ENCODE measurements around the gene INPP1. TPM values are rescaled to one million over a fixed set of nuclear protein-coding genes. Genes with fewer than 3 reads are reported as not detected.

INPP1 gene
- total RNA-seq, 2 donors from 2014 or later: 1.7 to 3.5 TPM

DNA sequence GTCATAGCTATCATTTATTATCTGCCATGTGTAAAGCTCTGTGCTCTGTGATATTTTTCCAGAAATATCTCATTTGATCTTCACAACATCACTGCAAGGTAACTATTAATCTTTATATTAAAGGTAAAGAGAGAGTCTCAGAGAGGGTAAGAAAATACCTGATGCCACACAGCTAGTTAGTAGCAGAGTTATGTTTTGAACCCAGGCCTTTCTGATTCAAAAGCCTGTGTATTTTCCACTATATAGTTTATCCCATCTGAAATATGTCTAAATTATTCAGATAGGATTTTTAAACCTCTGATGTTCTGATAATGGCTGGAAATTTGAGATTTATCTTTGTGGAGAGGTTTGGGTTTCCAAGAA lies 10.1 kb downstream of the INPP1 start:
- H3K36me3 Mint-ChIP-seq (ENCODE audit: low read depth): no peaks in the 10 kb centered on the region

DNA sequence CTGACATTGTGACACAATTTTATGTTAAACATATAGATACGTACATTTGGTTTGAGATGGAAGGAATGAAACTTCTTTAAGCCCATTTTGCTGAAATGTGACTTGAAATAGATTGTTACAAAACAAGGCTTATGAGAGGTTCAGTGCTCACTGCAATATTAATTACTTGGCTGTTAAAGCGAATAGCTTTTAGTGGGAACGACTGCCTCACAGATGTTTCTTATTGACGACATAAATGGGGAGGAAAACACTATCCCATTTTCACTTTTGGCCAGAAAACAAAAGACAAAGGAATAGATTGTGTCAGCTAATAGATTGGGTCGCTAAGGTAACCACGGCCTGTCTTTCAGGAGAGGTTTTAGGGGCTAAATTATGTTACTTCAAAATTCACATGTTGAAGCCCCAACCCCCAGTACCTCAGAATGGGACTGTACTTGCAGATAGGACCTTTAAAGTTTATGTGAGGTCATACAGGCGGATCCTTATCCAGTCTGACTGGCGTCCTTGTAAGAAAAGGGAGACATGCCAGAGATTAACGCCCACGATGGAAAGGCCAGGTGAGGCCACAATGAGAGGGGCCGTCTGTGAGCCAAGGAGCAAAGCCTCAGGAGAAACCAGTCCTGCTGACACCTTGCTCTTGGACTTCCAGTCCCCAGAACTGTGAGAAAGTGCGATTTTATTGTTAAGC lies 10.8 kb downstream of the INPP1 start:
- TF ChIP-seq, protein P1, sequence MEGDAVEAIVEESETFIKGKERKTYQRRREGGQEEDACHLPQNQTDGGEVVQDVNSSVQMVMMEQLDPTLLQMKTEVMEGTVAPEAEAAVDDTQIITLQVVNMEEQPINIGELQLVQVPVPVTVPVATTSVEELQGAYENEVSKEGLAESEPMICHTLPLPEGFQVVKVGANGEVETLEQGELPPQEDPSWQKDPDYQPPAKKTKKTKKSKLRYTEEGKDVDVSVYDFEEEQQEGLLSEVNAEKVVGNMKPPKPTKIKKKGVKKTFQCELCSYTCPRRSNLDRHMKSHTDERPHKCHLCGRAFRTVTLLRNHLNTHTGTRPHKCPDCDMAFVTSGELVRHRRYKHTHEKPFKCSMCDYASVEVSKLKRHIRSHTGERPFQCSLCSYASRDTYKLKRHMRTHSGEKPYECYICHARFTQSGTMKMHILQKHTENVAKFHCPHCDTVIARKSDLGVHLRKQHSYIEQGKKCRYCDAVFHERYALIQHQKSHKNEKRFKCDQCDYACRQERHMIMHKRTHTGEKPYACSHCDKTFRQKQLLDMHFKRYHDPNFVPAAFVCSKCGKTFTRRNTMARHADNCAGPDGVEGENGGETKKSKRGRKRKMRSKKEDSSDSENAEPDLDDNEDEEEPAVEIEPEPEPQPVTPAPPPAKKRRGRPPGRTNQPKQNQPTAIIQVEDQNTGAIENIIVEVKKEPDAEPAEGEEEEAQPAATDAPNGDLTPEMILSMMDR (conservative IDR thresholded peaks at IDR 0.05): no peak
- Histone ChIP-seq H3K4me1 (ENCODE audit: control insufficient read depth, insufficient read depth, low read length) (peaks cover 7% of the 10 kb centered on the region), H3K36me3 (ENCODE audit: control insufficient read depth, insufficient read depth, low read length) (no peaks in the 10 kb centered on the region), H3K9me3 (ENCODE audit: control insufficient read depth, low read length) (no peaks in the 10 kb centered on the region), H3K4me3 (ENCODE audit: low read length) (no peak overlapping the region), H3K27me3 (ENCODE audit: control insufficient read depth, insufficient read depth, low read length, poor library complexity, severe bottlenecking) (no peaks in the 10 kb centered on the region), H3K27ac (ENCODE audit: low read depth, low read length) (no peak overlapping the region), H3K9ac (ENCODE audit: extremely low read depth, low read length, poor library complexity, severe bottlenecking) (no peak overlapping the region)
- peaks cover 20% of the 10 kb centered on the region for H3K4me1 Mint-ChIP-seq
- no peaks in the 10 kb centered on the region for H3K27me3 Mint-ChIP-seq (ENCODE audit: insufficient read depth)
- WGBS, 2 experiments (ENCODE audit: insufficient coverage in 1 of 2, insufficient read length in 1 of 2): 88 to 90% methylated on average over 10 to 12 of the region's 12 CpGs
- H3K9me3 Mint-ChIP-seq: no peaks in the 10 kb centered on the region
- no peak overlapping the region for H3K4me3 Mint-ChIP-seq
- peak; percentile 45 for DNase-seq
- no peak overlapping the region for H3K27ac Mint-ChIP-seq
- no peaks in the 10 kb centered on the region for H3K36me3 Mint-ChIP-seq (ENCODE audit: low read depth)

More for the DNA sequence above, 10.1 kb downstream of the INPP1 start:
- TF ChIP-seq, protein P1 (conservative IDR thresholded peaks at IDR 0.05): no peak
- no peak overlapping the region for H3K4me3 ChIP-seq (ENCODE audit: low read length)
- no peak overlapping the region for H3K9ac ChIP-seq (ENCODE audit: extremely low read depth, low read length, poor library complexity, severe bottlenecking)
- no peak overlapping the region for H3K27ac ChIP-seq (ENCODE audit: low read depth, low read length)
- no peaks in the 10 kb centered on the region for H3K27me3 ChIP-seq (ENCODE audit: control insufficient read depth, insufficient read depth, low read length, poor library complexity, severe bottlenecking)
- Mint-ChIP-seq H3K9me3 (no peaks in the 10 kb centered on the region), H3K27me3 (ENCODE audit: insufficient read depth) (no peaks in the 10 kb centered on the region), H3K4me3 (no peak overlapping the region), H3K4me1 (peaks cover 20% of the 10 kb centered on the region), H3K27ac (no peak overlapping the region)
- H3K36me3 ChIP-seq (ENCODE audit: control insufficient read depth, insufficient read depth, low read length): no peaks in the 10 kb centered on the region
- no peak for DNase-seq
- no peaks in the 10 kb centered on the region for H3K9me3 ChIP-seq (ENCODE audit: control insufficient read depth, low read length)
- H3K4me1 ChIP-seq (ENCODE audit: control insufficient read depth, insufficient read depth, low read length): peaks cover 7% of the 10 kb centered on the region

DNA sequence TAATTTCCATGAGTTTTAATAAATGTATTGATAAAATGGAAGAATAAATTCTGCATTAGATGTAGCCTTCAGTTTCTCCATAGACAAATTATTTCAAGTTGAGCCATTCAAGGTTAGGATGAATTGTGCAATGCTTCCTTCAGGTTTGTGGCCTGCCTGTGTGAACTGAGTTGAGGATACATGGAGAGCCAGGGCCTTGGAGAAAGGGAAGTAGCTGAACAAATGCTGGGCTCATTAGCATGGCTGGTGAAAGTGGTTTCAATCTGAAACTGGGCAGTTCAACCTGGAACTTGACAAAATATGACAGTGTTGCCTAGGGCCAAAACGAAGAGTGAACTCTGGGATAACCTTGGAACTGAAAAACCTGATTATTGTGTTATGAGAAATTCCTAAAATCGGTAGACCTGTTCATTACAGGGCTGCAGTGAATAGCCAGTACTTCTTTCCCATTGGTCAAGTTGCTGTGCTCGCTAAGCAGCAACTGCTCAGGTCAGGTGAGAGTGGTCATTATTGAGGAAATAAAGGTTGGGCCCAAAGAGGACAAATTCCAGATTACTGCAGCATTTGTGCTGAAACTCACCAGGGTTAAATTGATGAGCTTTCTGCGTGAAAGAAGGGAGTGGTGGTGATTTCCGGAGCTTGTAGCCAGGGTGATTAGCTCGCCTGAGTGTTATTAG lies 12.7 kb downstream of the INPP1 start:
- no peak overlapping the region for H3K4me3 ChIP-seq (ENCODE audit: low read length)
- no peak overlapping the region for H3K27ac ChIP-seq (ENCODE audit: low read depth, low read length)
- H3K9me3 ChIP-seq (ENCODE audit: control insufficient read depth, low read length): no peaks in the 10 kb centered on the region
- 86 to 88% methylated on average over 6 of the region's 6 CpGs for WGBS, 2 experiments (ENCODE audit: insufficient coverage in 1 of 2, insufficient read length in 1 of 2)
- no peaks in the 10 kb centered on the region for H3K27me3 ChIP-seq (ENCODE audit: control insufficient read depth, insufficient read depth, low read length, poor library complexity, severe bottlenecking)
- TF ChIP-seq, protein P1 (conservative IDR thresholded peaks at IDR 0.05): no peak
- DNase-seq: no peak
- Mint-ChIP-seq H3K9me3 (no peaks in the 10 kb centered on the region), H3K36me3 (ENCODE audit: low read depth) (no peaks in the 10 kb centered on the region), H3K27me3 (ENCODE audit: insufficient read depth) (no peaks in the 10 kb centered on the region), H3K4me1 (peaks cover 20% of the 10 kb centered on the region), H3K27ac (no peak overlapping the region), H3K4me3 (no peak overlapping the region)
- H3K36me3 ChIP-seq (ENCODE audit: control insufficient read depth, insufficient read depth, low read length): no peaks in the 10 kb centered on the region
- H3K9ac ChIP-seq (ENCODE audit: extremely low read depth, low read length, poor library complexity, severe bottlenecking): no peak overlapping the region
- peaks cover 7% of the 10 kb centered on the region for H3K4me1 ChIP-seq (ENCODE audit: control insufficient read depth, insufficient read depth, low read length)

Data from endodermal cell (in vitro differentiated cells).